ENCODE results near the gene PWWP2B. TPM values are rescaled to one million over a fixed set of nuclear protein-coding genes. Genes with fewer than 3 reads are reported as not detected.

PWWP2B gene
- total RNA-seq, 1 donor from 2014 or later, result 24.3 TPM

DNA sequence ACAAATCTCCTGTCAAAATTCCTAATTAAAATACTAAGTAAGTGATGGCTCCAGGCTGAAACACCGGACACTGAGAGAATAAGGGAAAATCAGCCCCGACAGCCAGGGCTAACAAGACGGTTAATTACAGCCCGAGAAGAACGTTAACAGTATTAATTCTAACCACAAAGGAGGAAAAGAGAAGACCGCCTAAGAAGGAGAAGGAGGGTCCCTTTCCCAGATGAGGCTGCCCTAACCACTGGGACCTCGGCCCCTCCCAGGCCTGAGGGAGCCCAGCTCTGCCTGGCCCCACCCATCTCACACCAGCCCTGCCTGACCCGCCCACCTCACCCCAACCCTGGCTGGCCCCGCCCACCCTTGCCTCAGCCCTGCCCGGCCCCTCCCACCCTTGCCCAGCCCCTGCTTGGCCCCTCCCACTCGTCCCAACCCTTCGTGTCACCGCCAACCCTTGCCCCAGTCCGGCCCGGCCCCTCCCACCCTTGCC, 51.3 kb downstream of the PWWP2B start:
- Mint-ChIP-seq H3K27ac (no peak overlapping the region), H3K4me3 (ENCODE audit: low read depth) (no peak overlapping the region)
- DNase-seq (ENCODE audit: low spot score, unreplicated experiment), result no peak

GRCh38 chr10:132449051-132449810, 52.2 kb downstream of the PWWP2B start:
- DNase-seq (ENCODE audit: low spot score, unreplicated experiment), result no peak
- peaks cover 4% of the 10 kb centered on the region for H3K4me1 Mint-ChIP-seq (ENCODE audit: low read depth)
- no peaks in the 10 kb centered on the region for H3K9me3 Mint-ChIP-seq (ENCODE audit: low read depth)
- TF ChIP-seq CTCF (IDR thresholded peaks at IDR 0.05; ENCODE audit: unreplicated experiment), result no peak
- H3K36me3 Mint-ChIP-seq (ENCODE audit: insufficient read depth), result no peaks in the 10 kb centered on the region
- no peaks in the 10 kb centered on the region for H3K27me3 Mint-ChIP-seq
- no peak overlapping the region for H3K4me3 Mint-ChIP-seq (ENCODE audit: low read depth)
- no peak overlapping the region for H3K27ac Mint-ChIP-seq

More for the DNA sequence above, 51.3 kb downstream of the PWWP2B start:
- H3K4me1 Mint-ChIP-seq (ENCODE audit: low read depth), result peaks cover 4% of the 10 kb centered on the region
- no peak for TF ChIP-seq CTCF (IDR thresholded peaks at IDR 0.05; ENCODE audit: unreplicated experiment)
- H3K36me3 Mint-ChIP-seq (ENCODE audit: insufficient read depth), result no peaks in the 10 kb centered on the region
- H3K27me3 Mint-ChIP-seq, result no peaks in the 10 kb centered on the region
- no peaks in the 10 kb centered on the region for H3K9me3 Mint-ChIP-seq (ENCODE audit: low read depth)

DNA sequence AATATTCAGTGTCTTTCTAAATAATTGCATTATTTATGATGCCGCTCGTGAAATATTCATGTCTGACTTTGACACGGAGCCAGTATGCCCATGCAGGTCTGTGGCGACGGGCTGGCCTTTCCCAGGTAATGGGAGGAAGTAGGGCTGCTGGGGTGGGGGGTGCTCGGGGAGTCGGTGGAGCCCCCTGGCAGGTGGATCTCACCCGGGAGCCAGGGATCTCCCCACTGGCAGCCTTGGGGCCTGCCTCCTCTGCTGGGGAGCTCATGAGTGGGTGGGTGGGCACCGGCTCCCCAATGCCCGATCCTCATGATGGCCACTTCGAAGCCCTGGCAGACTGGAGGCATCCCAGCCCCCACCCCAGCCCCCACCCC, 52.8 kb downstream of the PWWP2B start:
- Mint-ChIP-seq H3K4me1 (ENCODE audit: low read depth) (peaks cover 4% of the 10 kb centered on the region), H3K27ac (no peak overlapping the region), H3K4me3 (ENCODE audit: low read depth) (no peak overlapping the region), H3K36me3 (ENCODE audit: insufficient read depth) (no peaks in the 10 kb centered on the region), H3K27me3 (no peaks in the 10 kb centered on the region), H3K9me3 (ENCODE audit: low read depth) (no peaks in the 10 kb centered on the region)
- no peak for TF ChIP-seq CTCF (IDR thresholded peaks at IDR 0.05; ENCODE audit: unreplicated experiment)
- no peak for DNase-seq (ENCODE audit: low spot score, unreplicated experiment)

GRCh38 chr10:132450466-132450824, 53.4 kb downstream of the PWWP2B start:
- Mint-ChIP-seq H3K36me3 (ENCODE audit: insufficient read depth) (no peaks in the 10 kb centered on the region), H3K27me3 (peaks cover 3% of the 10 kb centered on the region), H3K9me3 (ENCODE audit: low read depth) (no peaks in the 10 kb centered on the region), H3K4me3 (ENCODE audit: low read depth) (no peak overlapping the region), H3K4me1 (ENCODE audit: low read depth) (peaks cover 4% of the 10 kb centered on the region), H3K27ac (no peak overlapping the region)
- no peak for DNase-seq (ENCODE audit: low spot score, unreplicated experiment)
- no peak for TF ChIP-seq CTCF (IDR thresholded peaks at IDR 0.05; ENCODE audit: unreplicated experiment)

- H3K4me1 Mint-ChIP-seq (ENCODE audit: low read depth), result peaks cover 4% of the 10 kb centered on the region
- no peaks in the 10 kb centered on the region for H3K9me3 Mint-ChIP-seq (ENCODE audit: low read depth)
- peaks cover 3% of the 10 kb centered on the region for H3K27me3 Mint-ChIP-seq
- no peak overlapping the region for H3K4me3 Mint-ChIP-seq (ENCODE audit: low read depth)
- no peak for TF ChIP-seq CTCF (IDR thresholded peaks at IDR 0.05; ENCODE audit: unreplicated experiment)
- H3K36me3 Mint-ChIP-seq (ENCODE audit: insufficient read depth), result no peaks in the 10 kb centered on the region
- no peak overlapping the region for H3K27ac Mint-ChIP-seq
- DNase-seq (ENCODE audit: low spot score, unreplicated experiment), result no peak
Measured at GRCh38 chr10:132450825-132451505, 54.0 kb downstream of the PWWP2B start.
